Measurements from ENCODE around the gene MAP4K5. TPM values are rescaled to one million over a fixed set of nuclear protein-coding genes. Genes with fewer than 3 reads are reported as not detected.

MAP4K5 gene
- total RNA-seq, 4 donors from 2014 or later, result 73.6 to 143 (median 124) TPM

GRCh38 chr14:50479041-50479440, 53.3 kb downstream of the MAP4K5 start:
- H3K27ac ChIP-seq, result no peak overlapping the region
- H3K4me3 ChIP-seq, result no peak overlapping the region
- WGBS, 2 donors, result 94 to 97% methylated on average over 2 of the region's 2 CpGs
- TF ChIP-seq POLR2A (IDR thresholded peaks at IDR 0.05) (no peak), CTCF (IDR thresholded peaks at IDR 0.05) (no peak)
- H3K9me3 ChIP-seq, result no peaks in the 10 kb centered on the region
- no peaks in the 10 kb centered on the region for H3K4me1 ChIP-seq
- DNase-seq, result no peak
- intact Hi-C loops (cut with DNase I), result no loop called here
- peaks cover 0 to 56% (median 0%) of the 10 kb centered on the region in 3 donors for H3K36me3 ChIP-seq
- no peaks in the 10 kb centered on the region for H3K27me3 ChIP-seq

GRCh38 chr14:50477760-50478159, 54.6 kb downstream of the MAP4K5 start:
- H3K9me3 ChIP-seq, result peaks cover 0 to under 1% (median 0%) of the 10 kb centered on the region in 3 donors
- H3K36me3 ChIP-seq, result peaks cover 0 to 63% (median 0%) of the 10 kb centered on the region in 3 donors
- intact Hi-C loops (cut with DNase I), result no loop called here
- no peaks in the 10 kb centered on the region for H3K27me3 ChIP-seq
- H3K4me3 ChIP-seq, result no peak overlapping the region
- TF ChIP-seq POLR2A (IDR thresholded peaks at IDR 0.05) (no peak), CTCF (IDR thresholded peaks at IDR 0.05) (no peak)
- WGBS, 2 donors, result 93 to 95% methylated on average over 2 of the region's 2 CpGs
- H3K4me1 ChIP-seq, result no peaks in the 10 kb centered on the region
- H3K27ac ChIP-seq, result no peak overlapping the region
- DNase-seq, result no peak

- no peak for TF ChIP-seq CTCF (IDR thresholded peaks at IDR 0.05)
- TF ChIP-seq POLR2A (IDR thresholded peaks at IDR 0.05), result no peak
- no peaks in the 10 kb centered on the region for H3K27me3 ChIP-seq
- 94 to 96% methylated on average over 1 of the region's 1 CpG for WGBS, 2 donors
- intact Hi-C loops (cut with DNase I), result no loop called here
- no peaks in the 10 kb centered on the region for H3K4me1 ChIP-seq
- no peak overlapping the region for H3K27ac ChIP-seq
- peaks cover 0 to 17% (median 8%) of the 10 kb centered on the region in 3 donors for H3K9me3 ChIP-seq
- no peak overlapping the region for H3K4me3 ChIP-seq
- DNase-seq, result no peak
- H3K36me3 ChIP-seq, result peaks cover 0 to 64% (median 0%) of the 10 kb centered on the region in 3 donors
Measured at GRCh38 chr14:50476134-50476533, 56.2 kb downstream of the MAP4K5 start.

- peaks cover 0 to 64% (median 0%) of the 10 kb centered on the region in 3 donors for H3K36me3 ChIP-seq
- no peak for DNase-seq
- H3K27ac ChIP-seq, result no peak overlapping the region
- no peak overlapping the region for H3K4me3 ChIP-seq
- H3K9me3 ChIP-seq, result peaks cover 0 to 20% (median 12%) of the 10 kb centered on the region in 3 donors
- intact Hi-C loops (cut with DNase I), result no loop called here
- no peaks in the 10 kb centered on the region for H3K4me1 ChIP-seq
- no peaks in the 10 kb centered on the region for H3K27me3 ChIP-seq
- WGBS, 2 donors, result 11 to 19% methylated on average over 1 of the region's 1 CpG
- TF ChIP-seq CTCF (IDR thresholded peaks at IDR 0.05), result no peak
- no peak for TF ChIP-seq POLR2A (IDR thresholded peaks at IDR 0.05)
Measured at GRCh38 chr14:50475460-50475859, 56.9 kb downstream of the MAP4K5 start.

GRCh38 chr14:50471838-50472465, 60.4 kb downstream of the MAP4K5 start:
- Histone ChIP-seq H3K36me3 (peaks cover 0 to 89% (median 0%) of the 10 kb centered on the region in 3 donors), H3K27ac (no peak overlapping the region), H3K9me3 (peaks cover 0 to 20% (median 12%) of the 10 kb centered on the region in 3 donors), H3K27me3 (no peaks in the 10 kb centered on the region), H3K4me1 (no peaks in the 10 kb centered on the region), H3K4me3 (no peak overlapping the region)
- intact Hi-C loops (cut with DNase I), result no loop called here
- TF ChIP-seq CTCF (IDR thresholded peaks at IDR 0.05) (no peak), POLR2A (IDR thresholded peaks at IDR 0.05) (no peak)
- DNase-seq, result no peak
- WGBS, 2 donors, result 78 to 80% methylated on average over 6 of the region's 6 CpGs

All from esophagus squamous epithelium (tissue), 5 donors.